CD4-positive, alpha-beta T cell (primary cell): Measurements from ENCODE around the gene SGSM2. TPM values are rescaled to one million over a fixed set of nuclear protein-coding genes. Genes with fewer than 3 reads are reported as not detected.

Experiments used
- ATAC-seq: fragments of 200-7000 bp; cut with Tn5 transposase; one replicate; pipeline ENCODE4 v1.10.0; 2022; ENCODE audit warnings: mild to moderate bottlenecking; ENCODE audit not compliant: poor library complexity
- CTCF ChIA-PET: fragments of 350-600 bp; sonication (Branson Sonifier 250); formaldehyde crosslinking; loops from one replicate; lab custom pipeline; 2021; ENCODE audit warnings: antibody characterized with exemption, inconsistent platforms; lab: Charles Lee
- POLR2A ChIA-PET: fragments of 350-600 bp; sonication (Branson Sonifier 250); formaldehyde crosslinking; loops from one replicate; lab custom pipeline; 2021; ENCODE audit warnings: antibody characterized with exemption, inconsistent platforms; lab: Charles Lee
- DNase-seq, 14 experiments: peaks; one replicate each; pipeline ENCODE4 v3.0.0-alpha.2; 2013 to 2020; ENCODE audit warnings: mixed read lengths in 2 of 14
- H3K27ac ChIP-seq, 2 donors: one replicate each; pipeline versions ENCODE4 v1.5.1 to v1.7.0; 2013; ENCODE audit warnings: low read length in 2 of 2, low read depth in 1 of 2, mild to moderate bottlenecking in 1 of 2
- H3K27me3 ChIP-seq, 2 experiments: 1 replicate in 1 of 2; 2 replicates in 1 of 2; pipeline versions ENCODE4 v1.6.1 to v1.7.0; 2013; ENCODE audit warnings: low read length in 2 of 2, control low read depth in 1 of 2, mild to moderate bottlenecking in 1 of 2, moderate library complexity in 1 of 2; ENCODE audit not compliant: insufficient read depth in 2 of 2, control insufficient read depth in 1 of 2
- H3K36me3 ChIP-seq: one replicate; pipeline ENCODE4 v1.6.1; 2013; ENCODE audit warnings: low read length, control low read depth; ENCODE audit not compliant: insufficient read depth
- H3K4me1 ChIP-seq: one replicate; pipeline ENCODE4 v1.6.1; 2013; ENCODE audit warnings: low read length, control low read depth; ENCODE audit not compliant: insufficient read depth
- H3K4me3 ChIP-seq: one replicate; pipeline ENCODE4 v1.5.1; 2013; ENCODE audit warnings: mild to moderate bottlenecking, low read length, moderate library complexity
- H3K9me3 ChIP-seq, 2 experiments: 1 replicate in 1 of 2; 2 replicates in 1 of 2; pipeline versions ENCODE4 v1.6.1 to v1.7.0; 2013; ENCODE audit warnings: low read length in 2 of 2, mild to moderate bottlenecking in 2 of 2, control low read depth in 1 of 2, moderate library complexity in 1 of 2; ENCODE audit not compliant: control insufficient read depth in 1 of 2, insufficient read depth in 1 of 2
- H3K27ac Mint-ChIP-seq: one replicate; pipeline ENCODE4 v1.8.0; 2020; ENCODE audit warnings: mixed read lengths
- H3K27me3 Mint-ChIP-seq: one replicate; pipeline ENCODE4 v1.8.0; 2021; ENCODE audit warnings: mixed read lengths
- H3K36me3 Mint-ChIP-seq: one replicate; pipeline ENCODE4 v1.8.0; 2021; ENCODE audit warnings: low read depth, mixed read lengths
- H3K4me1 Mint-ChIP-seq: one replicate; pipeline ENCODE4 v1.8.0; 2021; ENCODE audit warnings: low read depth, mixed read lengths
- H3K4me3 Mint-ChIP-seq: one replicate; pipeline ENCODE4 v1.8.0; 2020; ENCODE audit warnings: mild to moderate bottlenecking, mixed read lengths
- H3K9me3 Mint-ChIP-seq: one replicate; pipeline ENCODE4 v1.8.0; 2020; ENCODE audit warnings: mixed read lengths
- intact Hi-C, 2 experiments: fragments of 100-400 bp; cut with DNase I in 1 of 2; cut with micrococcal nuclease in 1 of 2; formaldehyde crosslinking; loops; one replicate each; pipeline versions ENCODE4 v1.15.1 to v1.9.0; 2023 to 2025; cut with DNase I, micrococcal nuclease
- total RNA-seq, 174 experiments: library from RNA in 2 of 174; stranded (reverse) in 2 of 174; gene quantifications; one replicate each; pipeline ENCODE4 v1.2.3 and lab custom pipeline; 2021 to 2026
- TF ChIP-seq, protein P1 (sequence below): fragments of 200-600 bp; IDR thresholded peaks from one replicate; pipeline ENCODE4 v1.8.0; 2022; ENCODE audit warnings: antibody characterized with exemption, mild to moderate bottlenecking

SGSM2 gene
- total RNA-seq, 2 experiments from 2014 or later = 147 to 154 TPM

DNA sequence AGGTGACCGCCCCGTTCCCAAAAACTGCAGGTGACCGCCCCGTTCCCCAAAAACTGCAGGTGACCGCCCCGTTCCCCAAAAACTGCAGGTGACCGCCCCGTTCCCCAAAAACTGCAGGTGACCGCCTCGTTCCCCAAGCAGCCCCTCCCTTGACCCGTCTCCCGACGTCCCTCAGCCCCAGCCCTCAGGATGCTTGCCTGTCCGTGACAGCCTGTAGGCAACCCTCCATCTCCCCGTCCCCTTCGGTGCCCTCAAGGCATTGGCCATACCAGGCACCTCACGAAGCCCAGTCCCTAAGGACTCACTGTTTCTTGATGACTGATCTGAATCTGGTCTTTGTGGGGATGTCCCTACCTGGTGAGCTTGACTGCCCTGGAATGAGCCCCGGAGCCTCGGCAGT lies 25.1 kb downstream of the SGSM2 start:
- H3K27me3 ChIP-seq = no peaks in the 10 kb centered on the region
- intact Hi-C loops = no loop called here
- Mint-ChIP-seq H3K4me1 (no peaks in the 10 kb centered on the region), H3K27ac (no peak overlapping the region), H3K9me3 (no peaks in the 10 kb centered on the region), H3K4me3 (no peak overlapping the region), H3K27me3 (no peaks in the 10 kb centered on the region), H3K36me3 (peaks cover 58% of the 10 kb centered on the region)
- ChIA-PET POLR2A (no interaction called here), CTCF (no interaction called here)
- TF ChIP-seq, protein P1, sequence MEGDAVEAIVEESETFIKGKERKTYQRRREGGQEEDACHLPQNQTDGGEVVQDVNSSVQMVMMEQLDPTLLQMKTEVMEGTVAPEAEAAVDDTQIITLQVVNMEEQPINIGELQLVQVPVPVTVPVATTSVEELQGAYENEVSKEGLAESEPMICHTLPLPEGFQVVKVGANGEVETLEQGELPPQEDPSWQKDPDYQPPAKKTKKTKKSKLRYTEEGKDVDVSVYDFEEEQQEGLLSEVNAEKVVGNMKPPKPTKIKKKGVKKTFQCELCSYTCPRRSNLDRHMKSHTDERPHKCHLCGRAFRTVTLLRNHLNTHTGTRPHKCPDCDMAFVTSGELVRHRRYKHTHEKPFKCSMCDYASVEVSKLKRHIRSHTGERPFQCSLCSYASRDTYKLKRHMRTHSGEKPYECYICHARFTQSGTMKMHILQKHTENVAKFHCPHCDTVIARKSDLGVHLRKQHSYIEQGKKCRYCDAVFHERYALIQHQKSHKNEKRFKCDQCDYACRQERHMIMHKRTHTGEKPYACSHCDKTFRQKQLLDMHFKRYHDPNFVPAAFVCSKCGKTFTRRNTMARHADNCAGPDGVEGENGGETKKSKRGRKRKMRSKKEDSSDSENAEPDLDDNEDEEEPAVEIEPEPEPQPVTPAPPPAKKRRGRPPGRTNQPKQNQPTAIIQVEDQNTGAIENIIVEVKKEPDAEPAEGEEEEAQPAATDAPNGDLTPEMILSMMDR = no peak
- H3K4me3 ChIP-seq = no peak overlapping the region
- H3K4me1 ChIP-seq = no peaks in the 10 kb centered on the region
- DNase-seq (no peak), ATAC-seq (no peak)
- no peaks in the 10 kb centered on the region for H3K9me3 ChIP-seq
- H3K36me3 ChIP-seq = peaks cover 49% of the 10 kb centered on the region
- H3K27ac ChIP-seq = no peak overlapping the region

DNA sequence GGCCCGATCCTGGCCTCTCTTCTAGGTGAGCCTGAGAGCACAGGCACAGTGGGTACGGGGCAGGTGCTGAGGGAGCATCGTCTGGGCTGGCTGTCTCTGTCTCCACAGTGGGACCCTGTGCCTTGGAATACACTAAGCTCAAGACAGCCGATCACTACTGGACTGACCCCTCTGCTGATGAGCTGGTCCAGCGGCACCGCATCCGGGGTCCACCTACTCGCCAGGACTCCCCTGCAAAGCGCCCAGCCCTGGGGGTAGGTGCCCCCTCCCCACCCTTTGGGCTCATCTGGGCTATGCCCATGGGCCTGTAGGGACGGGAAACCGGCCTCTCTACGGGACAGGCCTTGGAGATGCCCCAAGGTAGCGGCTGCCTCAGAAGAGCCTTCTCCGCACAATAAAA lies 25.6 kb downstream of the SGSM2 start:
- Histone ChIP-seq H3K27ac (no peak overlapping the region), H3K9me3 (no peaks in the 10 kb centered on the region), H3K4me3 (no peak overlapping the region), H3K27me3 (no peaks in the 10 kb centered on the region), H3K4me1 (no peaks in the 10 kb centered on the region), H3K36me3 (peaks cover 46% of the 10 kb centered on the region)
- Mint-ChIP-seq H3K27ac (no peak overlapping the region), H3K4me1 (no peaks in the 10 kb centered on the region), H3K36me3 (peaks cover 58% of the 10 kb centered on the region), H3K4me3 (no peak overlapping the region), H3K27me3 (no peaks in the 10 kb centered on the region), H3K9me3 (no peaks in the 10 kb centered on the region)
- CTCF ChIA-PET = no interaction called here
- POLR2A ChIA-PET = no interaction called here
- DNase-seq = no peak
- intact Hi-C loops = no loop called here
- no peak for ATAC-seq
- TF ChIP-seq, protein P1 = no peak

DNA sequence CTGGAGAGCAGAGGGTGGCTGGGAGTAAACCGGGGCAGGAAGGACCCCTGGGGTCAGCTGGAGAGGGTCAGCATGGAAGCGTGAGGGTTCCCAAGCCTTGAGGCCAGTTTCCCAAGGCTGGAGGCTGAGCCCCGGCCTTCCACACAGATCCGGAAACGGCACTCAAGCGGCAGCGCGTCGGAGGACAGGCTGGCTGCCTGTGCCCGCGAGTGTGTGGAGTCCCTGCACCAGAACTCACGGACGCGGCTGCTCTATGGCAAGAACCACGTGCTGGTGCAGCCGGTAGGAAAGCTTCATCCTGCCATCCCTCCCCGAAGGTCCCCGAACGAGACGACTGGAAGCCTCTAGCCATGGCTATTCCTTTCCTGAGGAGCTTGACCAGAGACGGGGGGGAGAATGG lies 26.0 kb downstream of the SGSM2 start:
- Histone ChIP-seq H3K4me3 (no peak overlapping the region), H3K9me3 (no peaks in the 10 kb centered on the region), H3K36me3 (peaks cover 46% of the 10 kb centered on the region), H3K27me3 (no peaks in the 10 kb centered on the region), H3K4me1 (no peaks in the 10 kb centered on the region), H3K27ac (no peak overlapping the region)
- no peaks in the 10 kb centered on the region for H3K9me3 Mint-ChIP-seq
- intact Hi-C loops = no loop called here
- ChIA-PET POLR2A (no interaction called here), CTCF (no interaction called here)
- DNase-seq = no peak
- TF ChIP-seq, protein P1 = no peak
- H3K36me3 Mint-ChIP-seq = peaks cover 62% of the 10 kb centered on the region
- H3K27me3 Mint-ChIP-seq = no peaks in the 10 kb centered on the region
- H3K27ac Mint-ChIP-seq = no peak overlapping the region
- H3K4me3 Mint-ChIP-seq = no peak overlapping the region
- no peak for ATAC-seq
- no peaks in the 10 kb centered on the region for H3K4me1 Mint-ChIP-seq
